MG63 (cell line): ENCODE results near the gene CPSF2. TPM values are rescaled to one million over a fixed set of nuclear protein-coding genes. Genes with fewer than 3 reads are reported as not detected.
"Not testable (repeated sequence)": the region's sequence is repeated elsewhere in the genome, so short reads cannot be mapped to it uniquely, and the experiment has no call there.

Experiments used
- DNase-seq: peaks from one replicate; pipeline ENCODE4 v3.0.0-alpha.2; 2020
- H3K27me3 ChIP-seq: fragments of 250-450 bp; sonication (Bioruptor Pico); 2 replicates; pipeline ENCODE4 v1.5.1; 2020; ENCODE audit warnings: mild to moderate bottlenecking, moderate library complexity
- H3K36me3 ChIP-seq: fragments of 250-450 bp; sonication (Bioruptor Pico); 2 replicates; pipeline ENCODE4 v1.5.1; 2020; ENCODE audit warnings: mild to moderate bottlenecking, moderate library complexity
- H3K4me3 ChIP-seq: fragments of 250-450 bp; sonication (Bioruptor Pico); 2 replicates; pipeline ENCODE4 v1.5.1; 2020; ENCODE audit warnings: mild to moderate bottlenecking, moderate library complexity
- H3K9me3 ChIP-seq: fragments of 250-450 bp; sonication (Bioruptor Pico); 2 replicates; pipeline ENCODE4 v1.5.1; 2020; ENCODE audit warnings: mild to moderate bottlenecking, moderate library complexity
- total RNA-seq: library from RNA; depleted of rRNA; stranded (reverse); fragments of >200 nt; shearing (Covaris generic); gene quantifications from 2 replicates; pipeline ENCODE4 v1.2.3, GENCODE V29; 2014; ENCODE audit warnings: low replicate concordance; rRNA removed

CPSF2 gene
- total RNA-seq, 1 experiment from 2014 or later, result 39.2 TPM

DNA sequence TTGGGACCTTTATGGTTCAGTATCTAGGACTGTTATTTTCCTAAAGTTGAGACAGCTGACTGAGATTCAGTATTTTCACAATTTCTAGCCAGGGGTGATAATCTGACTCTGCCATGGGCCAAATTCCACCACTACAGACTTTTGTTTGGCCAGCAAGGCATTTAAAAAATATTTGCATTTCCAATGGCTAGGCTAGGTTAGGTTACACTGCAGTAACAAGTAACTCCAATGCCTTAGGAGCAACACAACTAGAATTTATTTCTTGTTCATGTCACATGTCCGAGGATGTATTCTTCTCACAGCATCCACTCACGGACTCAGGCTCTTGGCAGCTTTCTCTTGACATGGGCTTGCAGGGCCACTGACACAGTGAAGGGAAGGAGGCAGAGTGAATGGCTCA lies 83.0 kb downstream of the CPSF2 start:
- Histone ChIP-seq H3K27me3 (no peaks in the 10 kb centered on the region), H3K4me3 (no peak overlapping the region), H3K36me3 (no peaks in the 10 kb centered on the region), H3K9me3 (no peaks in the 10 kb centered on the region)
- no peak for DNase-seq

DNA sequence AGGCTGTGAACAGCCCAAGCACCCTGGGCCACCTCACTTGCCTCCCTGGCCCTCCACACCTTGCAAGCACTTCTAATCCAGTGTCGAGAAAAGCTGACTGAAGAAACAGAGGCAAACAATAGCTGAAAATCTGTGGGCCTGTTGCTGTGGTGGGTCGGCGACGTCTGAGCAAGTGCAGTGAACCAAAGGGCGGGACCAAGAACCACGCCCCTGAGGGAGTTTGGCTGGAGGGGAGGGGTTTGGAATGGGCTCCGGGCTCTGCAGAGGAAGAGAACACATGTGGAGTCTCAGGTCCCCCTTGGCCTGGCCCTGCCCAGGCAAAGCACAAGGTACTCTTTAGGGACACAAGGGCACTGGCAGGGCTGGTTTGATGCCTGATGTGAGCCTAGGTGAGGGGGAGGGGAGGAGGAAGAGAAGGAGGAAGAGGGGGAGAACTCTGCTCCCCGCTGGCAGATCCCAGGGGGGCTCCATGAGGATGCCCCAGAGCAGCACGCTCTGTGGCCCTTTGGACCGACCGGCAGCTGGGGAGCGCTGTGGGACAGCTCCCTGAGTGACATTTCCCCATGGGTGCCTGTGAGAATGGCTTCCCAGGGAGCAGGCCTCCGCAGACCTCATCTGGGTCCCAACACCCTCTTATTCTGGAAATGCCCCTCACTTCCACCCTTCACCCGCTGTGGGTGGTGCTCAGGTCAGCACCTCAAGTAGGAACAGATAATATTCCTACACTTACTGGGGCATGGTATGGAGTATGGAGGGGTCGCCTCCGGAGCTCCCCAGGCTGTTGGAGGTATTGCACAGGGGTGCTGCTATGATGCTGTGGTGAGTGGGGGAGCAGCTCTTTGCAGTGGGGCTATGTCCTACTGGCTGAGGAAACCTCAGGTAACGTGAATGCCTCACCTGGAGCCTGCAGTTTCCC lies 85.5 kb downstream of the CPSF2 start:
- no peaks in the 10 kb centered on the region for H3K27me3 ChIP-seq
- H3K4me3 ChIP-seq, result no peak overlapping the region
- no peak for DNase-seq
- H3K9me3 ChIP-seq, result no peaks in the 10 kb centered on the region
- no peaks in the 10 kb centered on the region for H3K36me3 ChIP-seq

DNA sequence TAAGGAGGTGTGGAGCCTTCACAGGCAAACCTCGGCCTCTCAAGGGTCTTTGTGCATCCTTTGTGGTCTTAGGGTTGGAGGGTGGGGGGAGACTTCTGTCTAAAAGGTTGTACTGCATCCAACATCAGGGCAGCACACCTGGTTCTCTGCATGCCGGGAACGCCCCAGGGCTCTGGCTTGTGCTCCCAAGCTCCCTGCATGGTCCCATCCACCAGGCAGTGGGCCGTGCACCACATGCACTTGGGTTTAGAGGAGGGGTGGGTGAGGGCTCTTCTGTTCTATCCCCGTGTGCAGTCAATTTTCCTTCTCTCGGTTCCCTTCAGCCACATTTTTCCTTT lies 86.1 kb downstream of the CPSF2 start:
- Histone ChIP-seq H3K9me3 (no peaks in the 10 kb centered on the region), H3K36me3 (no peaks in the 10 kb centered on the region), H3K4me3 (no peak overlapping the region), H3K27me3 (no peaks in the 10 kb centered on the region)
- no peak for DNase-seq

DNA sequence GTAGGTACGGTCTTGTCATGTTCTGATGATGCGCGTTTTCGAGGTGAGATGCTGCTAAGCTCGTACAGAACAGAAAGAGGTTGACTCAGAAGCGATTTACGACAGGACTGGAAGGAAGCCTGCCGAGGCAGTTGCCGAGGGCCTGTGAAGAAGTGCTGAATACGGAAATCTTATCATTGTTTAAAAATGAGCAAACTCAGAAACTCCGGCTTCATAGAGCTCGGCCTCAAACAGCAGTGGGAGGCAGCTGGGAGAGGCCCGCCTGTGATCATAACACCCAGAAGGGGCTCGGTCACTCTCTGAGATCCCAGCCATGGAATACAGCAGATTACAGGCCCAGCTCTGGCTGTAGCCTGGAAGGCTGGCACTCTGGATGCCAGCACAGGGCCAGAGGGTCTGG lies 87.4 kb downstream of the CPSF2 start:
- no peaks in the 10 kb centered on the region for H3K36me3 ChIP-seq
- H3K27me3 ChIP-seq, result no peaks in the 10 kb centered on the region
- no peak overlapping the region for H3K4me3 ChIP-seq
- DNase-seq, result no peak
- no peaks in the 10 kb centered on the region for H3K9me3 ChIP-seq

DNA sequence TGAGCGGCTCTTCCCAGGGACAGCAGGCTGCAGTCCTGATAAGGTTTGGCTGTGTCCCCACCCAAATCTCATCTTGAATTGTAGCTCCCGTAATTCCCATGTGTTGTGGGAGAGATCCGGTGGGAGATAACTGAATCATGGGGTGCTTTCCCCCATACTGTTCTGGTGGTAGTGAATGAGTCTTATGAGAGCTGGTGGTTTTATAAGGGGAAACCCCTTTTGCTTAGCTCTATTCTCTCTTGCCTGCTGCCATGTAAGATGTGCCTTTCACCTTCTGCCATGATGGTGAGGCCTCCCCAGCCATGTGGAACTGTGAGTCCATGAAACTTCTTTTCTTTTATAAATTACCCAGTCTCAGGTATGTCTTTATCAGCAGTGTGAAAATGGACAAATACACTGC lies 91.4 kb downstream of the CPSF2 start:
- not testable (repeated sequence) for H3K27me3 ChIP-seq, H3K4me3 ChIP-seq, DNase-seq, H3K9me3 ChIP-seq, H3K36me3 ChIP-seq

DNA sequence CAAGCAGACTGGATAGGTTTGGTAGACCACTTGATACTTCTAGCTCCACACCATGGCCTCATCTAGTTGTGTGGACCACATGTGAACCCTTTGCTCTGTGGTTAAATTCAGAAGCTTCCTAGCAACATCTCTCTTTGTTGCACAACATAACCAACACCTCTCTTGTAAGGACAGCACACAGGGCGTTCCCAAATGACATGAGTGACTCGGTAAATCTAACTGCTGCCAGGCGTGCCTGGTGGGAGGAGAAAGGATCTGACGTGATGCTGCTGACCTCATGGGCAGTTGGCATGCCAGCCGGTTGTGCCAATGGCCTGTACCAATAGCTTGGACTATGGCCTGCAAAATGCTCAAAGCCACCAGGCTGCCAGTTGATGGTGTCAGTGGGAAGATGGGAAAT lies 93.8 kb downstream of the CPSF2 start:
- H3K4me3 ChIP-seq, result no peak overlapping the region
- no peaks in the 10 kb centered on the region for H3K9me3 ChIP-seq
- H3K36me3 ChIP-seq, result no peaks in the 10 kb centered on the region
- no peak for DNase-seq
- H3K27me3 ChIP-seq, result no peaks in the 10 kb centered on the region

DNA sequence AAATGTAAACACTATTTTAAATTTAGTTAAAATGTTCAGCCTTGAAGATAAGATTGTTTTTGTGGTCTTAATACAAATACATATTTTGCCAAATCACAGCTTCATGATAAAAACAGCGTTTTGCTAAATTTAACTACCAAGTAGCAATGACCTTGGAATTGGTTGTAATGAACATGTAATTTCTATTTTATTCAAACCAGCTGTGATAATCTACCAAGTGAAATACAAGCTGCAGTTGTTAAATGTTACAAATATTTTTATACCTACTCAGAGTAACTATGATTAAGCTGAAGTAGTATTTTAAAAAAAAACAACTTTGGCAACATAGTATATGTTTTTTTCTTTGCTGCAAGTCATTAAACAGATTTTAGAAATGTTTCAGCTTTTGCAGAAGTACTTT lies 96.2 kb downstream of the CPSF2 start:
- no peak overlapping the region for H3K4me3 ChIP-seq
- H3K9me3 ChIP-seq, result no peaks in the 10 kb centered on the region
- H3K27me3 ChIP-seq, result no peaks in the 10 kb centered on the region
- no peaks in the 10 kb centered on the region for H3K36me3 ChIP-seq
- DNase-seq, result no peak

Other genes starting within 250 kb of the CPSF2 start
- 0.16 and 26.2 TPM in 2 replicates for gene FBLN5, start 174.3 kb upstream of the CPSF2 start, total RNA-seq
- 7.9 and 13.4 TPM in 2 replicates for gene TRIP11, start 81.9 kb upstream of the CPSF2 start, total RNA-seq
- gene ATXN3, start 15.4 kb upstream of the CPSF2 start, total RNA-seq, result 8.3 and 22.0 TPM in 2 replicates
- 29.7 and 177 TPM in 2 replicates for gene NDUFB1, start 263 bp upstream of the CPSF2 start, total RNA-seq
- 0.07 TPM in 1 of 2 replicates, not detected in the other for gene SLC24A4, start 201.2 kb downstream of the CPSF2 start, total RNA-seq